HG03095 (cell line): ENCODE data around the gene RTP5.
A peak's percentile ranks its signal among the peaks of the same experiment; 100 is the strongest.
"Not testable (repeated sequence)": the region's sequence is repeated elsewhere in the genome, so short reads cannot be mapped to it uniquely, and the experiment has no call there.

Experiments used
- ATAC-seq: cut with Tn5 transposase; IDR thresholded peaks from one replicate; pipeline ENCODE4 v1.9.1; 2021; ENCODE audit warnings: moderate library complexity; ENCODE audit not compliant: unreplicated experiment

Gene RTP5

GRCh38 chr2:241870081-241870541 is 582 bp downstream of the RTP5 start:
- ATAC-seq: no peak

DNA sequence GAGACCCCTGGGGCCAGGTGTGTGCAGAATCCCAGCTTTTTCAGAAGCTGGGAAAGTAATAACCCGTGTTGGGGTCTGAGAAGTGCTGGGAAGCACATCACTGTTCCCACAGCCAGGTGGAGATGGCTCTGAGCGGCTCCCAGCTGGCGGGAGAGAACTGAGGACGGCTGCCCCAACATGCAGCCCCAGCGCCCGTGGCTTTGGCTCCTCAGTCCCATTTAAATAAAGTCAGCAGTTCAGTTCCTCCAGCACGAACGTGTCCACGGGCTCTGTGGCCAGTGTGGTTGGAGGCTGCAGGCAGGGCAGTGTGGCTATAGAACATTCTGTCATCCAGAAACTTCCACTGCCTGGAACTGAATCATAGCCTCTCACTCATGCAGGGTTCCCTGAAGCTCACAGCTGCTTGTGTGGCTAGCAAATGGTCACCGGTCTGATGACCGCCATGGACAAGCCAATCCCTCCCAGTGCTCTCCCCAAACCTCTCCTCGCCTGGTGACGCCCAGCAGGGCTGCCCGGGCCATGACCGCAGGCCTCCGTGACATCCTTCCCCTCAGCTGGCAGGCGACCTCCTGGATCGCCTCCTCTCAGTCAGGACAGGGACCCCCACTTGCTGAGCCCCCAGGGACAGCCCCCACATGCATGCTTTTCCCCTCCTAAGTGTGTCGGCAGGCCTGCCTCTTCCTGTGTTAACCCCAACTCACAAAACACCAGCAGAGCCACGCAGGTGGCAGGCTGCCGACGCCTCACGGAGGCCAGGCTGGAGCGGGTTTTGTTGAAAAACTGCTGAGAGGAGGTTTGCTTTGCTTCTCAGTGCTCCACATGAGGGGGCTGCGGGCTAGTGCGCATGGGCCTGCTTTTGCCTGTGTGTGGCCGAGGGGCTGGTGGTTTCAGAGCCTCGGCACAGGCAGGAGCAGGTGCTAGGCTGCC is 1.3 kb downstream of the RTP5 start:
- ATAC-seq: no peak

- ATAC-seq: no peak
These were observed 2.2 kb downstream of the RTP5 start for GRCh38 chr2:241871538-241872312.

DNA sequence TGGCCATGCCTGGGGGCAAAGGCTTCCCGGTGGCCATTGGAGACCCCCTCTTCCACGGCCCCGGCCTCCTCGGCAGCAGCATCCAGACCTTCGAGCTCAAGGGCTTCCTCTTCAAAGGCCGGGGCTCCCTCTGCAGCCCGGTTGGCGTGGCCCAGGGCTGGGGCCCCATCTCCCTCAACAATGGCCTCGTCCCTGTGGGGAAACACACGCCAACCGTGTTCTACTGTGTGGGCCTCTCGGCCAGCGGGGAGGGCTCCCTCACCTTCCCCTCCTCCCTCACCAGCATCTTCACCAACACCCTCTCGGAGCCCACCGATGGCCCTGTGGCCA is 2.7 kb downstream of the RTP5 start:
- ATAC-seq: no peak

- ATAC-seq: no peak
These were observed 3.7 kb downstream of the RTP5 start for GRCh38 chr2:241873081-241873802.

- no peak for ATAC-seq
These were observed 4.2 kb downstream of the RTP5 start for GRCh38 chr2:241873803-241874110.

DNA sequence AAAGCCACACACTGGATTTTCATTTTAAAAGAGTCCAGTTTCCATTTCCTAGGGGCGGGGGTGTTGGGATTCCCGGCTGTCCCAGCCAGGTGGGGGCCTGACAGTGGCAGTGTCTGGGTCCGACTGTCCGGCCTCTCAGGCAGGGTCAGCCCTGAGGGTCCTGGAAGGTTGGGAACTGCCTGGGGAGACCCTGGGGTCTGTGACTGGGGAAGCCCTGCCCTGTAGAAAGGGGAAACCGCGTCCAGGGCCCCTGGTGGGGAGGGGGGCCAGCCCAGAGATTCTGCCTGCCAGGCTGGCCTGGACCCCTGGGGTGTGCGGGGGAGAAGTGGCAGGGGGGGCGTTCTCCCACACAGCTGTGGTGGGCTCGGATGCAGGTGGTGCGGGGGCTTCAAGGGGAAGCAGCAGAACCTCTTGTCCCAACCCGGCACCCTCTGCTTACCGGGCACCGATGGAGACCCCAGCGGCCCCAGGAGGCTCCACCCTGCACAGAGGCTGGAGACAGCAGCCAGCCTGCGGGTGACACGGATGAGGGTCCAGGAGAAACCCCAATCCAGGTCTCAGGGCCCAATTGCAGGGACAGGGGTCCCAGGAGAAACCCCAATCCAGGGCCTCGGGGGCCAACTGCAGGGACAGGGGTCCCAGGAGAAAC is 4.9 kb downstream of the RTP5 start:
- ATAC-seq: no peak

GRCh38 chr2:241875754-241876527 is 6.4 kb downstream of the RTP5 start:
- ATAC-seq: not testable (repeated sequence)

- no peak for ATAC-seq
These were observed 7.1 kb downstream of the RTP5 start for GRCh38 chr2:241876528-241877196.

DNA sequence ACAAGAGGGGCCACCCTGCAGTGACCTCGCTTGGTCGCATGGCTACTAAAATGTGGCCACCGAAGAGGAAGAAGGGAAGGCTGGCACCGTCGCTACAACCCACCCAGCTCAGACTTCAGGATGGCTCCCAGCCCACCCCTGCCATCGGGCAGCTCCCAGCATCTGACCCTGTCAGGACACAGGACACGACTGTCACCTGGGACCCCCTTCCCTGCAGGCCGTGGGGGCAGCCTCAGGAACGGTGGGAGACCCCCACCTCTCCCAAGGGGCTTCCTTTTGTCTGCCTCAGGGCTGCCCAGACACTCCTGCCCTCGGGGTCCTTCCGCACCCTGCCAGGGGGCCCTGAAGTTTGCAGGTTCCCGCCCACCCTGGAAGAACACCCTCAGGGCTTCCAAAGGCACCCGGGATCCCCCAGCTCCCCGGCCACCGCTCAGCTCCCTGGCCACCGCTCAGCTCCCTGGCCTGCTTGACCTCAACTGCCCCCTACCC is 7.7 kb downstream of the RTP5 start:
- ATAC-seq: no peak

GRCh38 chr2:241877989-241878970 is 8.8 kb downstream of the RTP5 start:
- no peak for ATAC-seq

DNA sequence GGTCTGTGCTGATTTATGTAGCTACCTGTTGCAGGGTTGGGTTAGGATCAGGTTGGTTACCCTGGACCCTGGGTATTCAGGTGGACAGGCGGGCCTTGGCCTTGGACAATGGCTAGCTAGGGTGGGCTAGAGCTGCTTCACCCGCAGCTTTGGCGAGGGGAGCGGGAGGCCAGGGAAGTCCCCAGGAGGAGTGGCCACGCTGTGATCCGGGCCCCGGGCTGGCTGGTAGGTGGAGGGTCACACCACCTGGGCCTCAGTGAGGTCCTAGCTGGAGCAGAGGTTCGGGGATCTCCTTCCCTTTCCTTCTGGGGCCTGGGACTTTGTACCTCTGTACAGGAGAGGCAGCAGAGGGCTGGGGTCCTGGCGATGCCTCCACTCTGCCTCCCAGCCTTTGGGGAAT is 9.8 kb downstream of the RTP5 start:
- no peak for ATAC-seq

- ATAC-seq: no peak
These were observed 11.0 kb downstream of the RTP5 start for GRCh38 chr2:241880311-241881073.

DNA sequence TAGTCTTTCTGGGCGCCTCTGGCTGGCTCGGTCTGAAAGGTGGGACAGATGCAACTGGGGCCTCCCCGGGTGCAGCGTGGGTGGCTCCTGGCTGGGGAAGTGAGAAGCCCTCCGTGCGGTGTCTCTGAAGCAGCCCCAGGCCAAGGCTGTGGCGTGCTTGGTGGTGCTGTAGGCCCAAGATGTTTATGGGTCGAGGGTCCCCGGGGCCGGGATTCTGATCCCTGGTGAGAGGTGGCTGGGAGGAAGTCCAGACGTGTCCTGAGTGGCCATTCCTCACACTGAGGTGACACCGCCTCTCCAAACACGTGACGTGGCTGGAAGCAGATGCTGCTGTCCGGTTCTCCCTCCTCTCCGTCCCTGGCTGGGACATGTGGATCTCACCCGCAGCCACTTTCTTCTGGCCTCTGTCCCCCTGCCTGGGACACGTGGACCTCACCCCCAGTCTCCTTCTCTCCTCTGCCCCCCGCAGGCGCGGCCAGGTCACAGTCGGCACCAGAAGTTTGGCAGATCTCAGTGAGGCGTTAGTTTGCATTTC is 12.6 kb downstream of the RTP5 start:
- peak; percentile 54 for ATAC-seq

- no peak for ATAC-seq
These were observed 15.4 kb downstream of the RTP5 start for GRCh38 chr2:241884951-241885290.

- ATAC-seq: no peak
These were observed 15.9 kb downstream of the RTP5 start for GRCh38 chr2:241885291-241885945.
